Measurements from ENCODE around the gene CCDC38. TPM values are rescaled to one million over a fixed set of nuclear protein-coding genes. Genes with fewer than 3 reads are reported as not detected.

Gene CCDC38
- total RNA-seq, 2 donors from 2014 or later: 0.14 to 0.34 TPM

DNA sequence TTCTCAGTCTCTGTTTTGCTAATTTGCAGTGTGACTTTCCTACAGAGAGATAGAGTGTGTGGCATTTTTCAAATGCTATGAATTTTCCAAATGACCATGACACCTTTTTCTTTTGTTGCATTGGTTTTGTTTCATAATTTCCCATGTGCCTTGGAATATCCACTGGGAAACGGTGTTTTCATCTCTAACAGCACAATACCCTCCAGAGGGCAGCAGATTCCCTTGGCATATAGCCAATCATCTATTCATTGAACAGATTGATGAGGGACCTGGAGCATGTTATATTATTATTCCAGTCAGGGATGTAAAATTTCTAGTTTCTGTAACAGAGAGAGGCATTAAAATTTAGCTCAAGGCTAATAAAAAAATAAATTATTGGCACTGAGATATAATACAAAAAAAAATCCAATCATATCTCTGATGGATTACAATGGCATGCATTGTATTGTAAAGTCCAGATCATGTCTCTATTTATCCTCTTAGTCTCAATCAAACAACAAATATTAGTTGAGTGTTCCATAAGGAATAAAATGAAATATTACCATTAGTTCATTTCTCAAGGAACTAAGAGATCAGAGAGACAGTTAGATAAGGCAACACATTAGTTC lies 122.2 kb downstream of the CCDC38 start:
- Histone ChIP-seq H3K36me3 (no peaks in the 10 kb centered on the region), H3K9me3 (no peaks in the 10 kb centered on the region), H3K27me3 (replicated peaks; ENCODE audit: insufficient read depth) (no peaks in the 10 kb centered on the region), H3K27ac (no peak overlapping the region), H3K4me1 (replicated peaks) (no peaks in the 10 kb centered on the region), H3K4me3 (no peak overlapping the region)
- intact Hi-C loops (cut with DNase I): no loop called here
- DNase-seq (ENCODE audit: low spot score): peak; percentile 47
- WGBS: 0% methylated on average over 1 of the region's 1 CpG
- no peak for TF ChIP-seq POLR2A (IDR thresholded peaks at IDR 0.05)
- TF ChIP-seq POLR2AphosphoS5 (IDR thresholded peaks at IDR 0.05): peak; percentile 54
- TF ChIP-seq, protein P1, sequence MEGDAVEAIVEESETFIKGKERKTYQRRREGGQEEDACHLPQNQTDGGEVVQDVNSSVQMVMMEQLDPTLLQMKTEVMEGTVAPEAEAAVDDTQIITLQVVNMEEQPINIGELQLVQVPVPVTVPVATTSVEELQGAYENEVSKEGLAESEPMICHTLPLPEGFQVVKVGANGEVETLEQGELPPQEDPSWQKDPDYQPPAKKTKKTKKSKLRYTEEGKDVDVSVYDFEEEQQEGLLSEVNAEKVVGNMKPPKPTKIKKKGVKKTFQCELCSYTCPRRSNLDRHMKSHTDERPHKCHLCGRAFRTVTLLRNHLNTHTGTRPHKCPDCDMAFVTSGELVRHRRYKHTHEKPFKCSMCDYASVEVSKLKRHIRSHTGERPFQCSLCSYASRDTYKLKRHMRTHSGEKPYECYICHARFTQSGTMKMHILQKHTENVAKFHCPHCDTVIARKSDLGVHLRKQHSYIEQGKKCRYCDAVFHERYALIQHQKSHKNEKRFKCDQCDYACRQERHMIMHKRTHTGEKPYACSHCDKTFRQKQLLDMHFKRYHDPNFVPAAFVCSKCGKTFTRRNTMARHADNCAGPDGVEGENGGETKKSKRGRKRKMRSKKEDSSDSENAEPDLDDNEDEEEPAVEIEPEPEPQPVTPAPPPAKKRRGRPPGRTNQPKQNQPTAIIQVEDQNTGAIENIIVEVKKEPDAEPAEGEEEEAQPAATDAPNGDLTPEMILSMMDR (IDR thresholded peaks at IDR 0.05): peak; percentile 39 to 75 (median 68)

Other genes starting within 250 kb of the CCDC38 start
- 100 to 1,000 TPM in 1 of 2 donors, 10 to 100 TPM in 1; 79.2 to 118 TPM for gene NTN4, start 151.8 kb downstream of the CCDC38 start, total RNA-seq
- gene SNRPF, start 83.7 kb downstream of the CCDC38 start, total RNA-seq: 1 to 10 TPM; 7.4 to 8.3 TPM
- gene AMDHD1, start 717 bp upstream of the CCDC38 start, total RNA-seq: 1 to 10 TPM in 1 of 2 donors, not detected in 1; 2.2 TPM
- under 1 TPM in 1 of 2 donors, not detected in 1; 0.27 TPM for gene HAL, start 53.7 kb upstream of the CCDC38 start, total RNA-seq
- gene LTA4H, start 93.0 kb upstream of the CCDC38 start, total RNA-seq: 10 to 100 TPM; 50.3 to 67.7 TPM

Data from prostate gland (tissue), 2 donors.